OCI-M2 (cell line): ENCODE data around the gene OXLD1.
"Not testable (repeated sequence)": the region's sequence is repeated elsewhere in the genome, so short reads cannot be mapped to it uniquely, and the experiment has no call there.

Experiments used
- DNase-seq: peaks from one replicate; lab custom pipeline; 2025; ENCODE audit not compliant: unreplicated experiment; lab: John Stamatoyannopoulos, UW

The OXLD1 gene

GRCh38 chr17:81621494-81622130 lies 44.8 kb downstream of the OXLD1 start:
- DNase-seq, result no peak

GRCh38 chr17:81618307-81618706 lies 48.1 kb downstream of the OXLD1 start:
- DNase-seq, result not testable (repeated sequence)

- no peak for DNase-seq
Observed at GRCh38 chr17:81616877-81617276, 49.5 kb downstream of the OXLD1 start.

- DNase-seq, result no peak
Observed at GRCh38 chr17:81615401-81615930, 50.9 kb downstream of the OXLD1 start.
